Activated CD4-positive, alpha-beta memory T cell treated with anti-CD3 and anti-CD28 coated beads for 36 hours (primary cell): ENCODE results near the gene CAMK1D. TPM values are rescaled to one million over a fixed set of nuclear protein-coding genes. Genes with fewer than 3 reads are reported as not detected.
"Not testable (repeated sequence)": the region's sequence is repeated elsewhere in the genome, so short reads cannot be mapped to it uniquely, and the experiment has no call there.

ENCODE experiments used
- CTCF ChIA-PET: fragments of 350-600 bp; sonication (Branson Sonifier 250); formaldehyde crosslinking; loops from one replicate; lab custom pipeline; 2021; ENCODE audit warnings: antibody characterized with exemption, inconsistent platforms; lab: Charles Lee
- POLR2A ChIA-PET: fragments of 350-600 bp; sonication (Branson Sonifier 250); formaldehyde crosslinking; loops from one replicate; lab custom pipeline; 2021; ENCODE audit warnings: antibody characterized with exemption; lab: Charles Lee
- DNase-seq: peaks from one replicate; pipeline ENCODE4 v3.0.0-alpha.2; 2020
- H3K27ac Mint-ChIP-seq: one replicate; pipeline ENCODE4 v1.8.0; 2021; ENCODE audit warnings: mixed read lengths
- H3K27me3 Mint-ChIP-seq: one replicate; pipeline ENCODE4 v1.8.0; 2021; ENCODE audit warnings: mixed read lengths
- H3K36me3 Mint-ChIP-seq: one replicate; pipeline ENCODE4 v1.8.0; 2021; ENCODE audit warnings: mixed read lengths
- H3K4me1 Mint-ChIP-seq: one replicate; pipeline ENCODE4 v1.8.0; 2021; ENCODE audit warnings: low read depth, mixed read lengths
- H3K4me3 Mint-ChIP-seq: one replicate; pipeline ENCODE4 v1.8.0; 2021; ENCODE audit warnings: mild to moderate bottlenecking, mixed read lengths
- H3K9me3 Mint-ChIP-seq: one replicate; pipeline ENCODE4 v1.8.0; 2021; ENCODE audit warnings: mixed read lengths
- intact Hi-C: fragments of 100-400 bp; cut with micrococcal nuclease; formaldehyde crosslinking; loops from one replicate; pipeline ENCODE4 v1.15.1; 2023
- total RNA-seq, 2 experiments: library from RNA; stranded (reverse); gene quantifications; one replicate each; pipeline ENCODE4 v1.2.3, GENCODE V29; 2021

Gene CAMK1D
- total RNA-seq, 2 experiments from 2014 or later = 17.7 to 17.9 TPM

- Mint-ChIP-seq H3K36me3 (no peaks in the 10 kb centered on the region), H3K27me3 (no peaks in the 10 kb centered on the region), H3K27ac (no peak overlapping the region), H3K4me3 (no peak overlapping the region), H3K9me3 (no peaks in the 10 kb centered on the region), H3K4me1 (peaks cover 11% of the 10 kb centered on the region)
- ChIA-PET POLR2A (no interaction called here), CTCF (interaction anchor here (0.9 to 1.3 kb wide), 2 partner anchors 39 to 329 kb away, joined by 4 to 5 read pairs; no protein-coding TSS in a partner anchor)
- intact Hi-C loops = no loop called here
- no peak for DNase-seq
Observed at GRCh38 chr10:12327074-12327473, 22.3 kb upstream of the CAMK1D start.

GRCh38 chr10:12327476-12327875 lies 21.9 kb upstream of the CAMK1D start:
- Mint-ChIP-seq H3K36me3 (no peaks in the 10 kb centered on the region), H3K4me3 (no peak overlapping the region), H3K27me3 (no peaks in the 10 kb centered on the region), H3K4me1 (peaks cover 9% of the 10 kb centered on the region), H3K27ac (no peak overlapping the region), H3K9me3 (no peaks in the 10 kb centered on the region)
- no peak for DNase-seq
- intact Hi-C loops = no loop called here
- POLR2A ChIA-PET = no interaction called here
- CTCF ChIA-PET = interaction anchor here (0.6 to 1.3 kb wide), 3 partner anchors 38 to 329 kb away, joined by 4 to 5 read pairs (median 4); no protein-coding TSS in a partner anchor

GRCh38 chr10:12328312-12328711 lies 21.0 kb upstream of the CAMK1D start:
- POLR2A ChIA-PET, H3K27ac Mint-ChIP-seq, H3K4me1 Mint-ChIP-seq, H3K27me3 Mint-ChIP-seq, H3K36me3 Mint-ChIP-seq, H3K9me3 Mint-ChIP-seq, H3K4me3 Mint-ChIP-seq, CTCF ChIA-PET, intact Hi-C loops, DNase-seq: not testable (repeated sequence)

GRCh38 chr10:12332572-12333379 lies 16.6 kb upstream of the CAMK1D start:
- CTCF ChIA-PET = interaction anchor here (0.6 to 1.1 kb wide), 2 partner anchors 9 to 68 kb away, joined by 3 to 4 read pairs; no protein-coding TSS in a partner anchor
- POLR2A ChIA-PET = interaction anchor here (0.5 to 1.9 kb wide), 3 partner anchors 9 to 16 kb away, joined by 3 to 9 read pairs (median 3); partner anchors contain the start of gene CAMK1D
- DNase-seq = no peak
- intact Hi-C loops = loop anchor here (2.0 kb wide), 1 partner anchor 16 kb away; the partner anchor contains the start of gene CAMK1D
- Mint-ChIP-seq H3K27me3 (peaks cover 1% of the 10 kb centered on the region), H3K4me3 (peak overlapping the region; percentile 28), H3K27ac (no peak overlapping the region), H3K4me1 (peaks cover 18% of the 10 kb centered on the region), H3K9me3 (no peaks in the 10 kb centered on the region), H3K36me3 (no peaks in the 10 kb centered on the region)

- CTCF ChIA-PET = interaction anchor here (0.6 to 1.5 kb wide), 3 partner anchors 10 to 323 kb away, joined by 3 to 4 read pairs (median 4); no protein-coding TSS in a partner anchor
- Mint-ChIP-seq H3K4me1 (peaks cover 18% of the 10 kb centered on the region), H3K36me3 (no peaks in the 10 kb centered on the region), H3K4me3 (peak overlapping the region; percentile 28), H3K27me3 (peaks cover 1% of the 10 kb centered on the region), H3K9me3 (no peaks in the 10 kb centered on the region), H3K27ac (peak overlapping the region; percentile 60)
- DNase-seq = peak; percentile 76
- intact Hi-C loops = loop anchor here (2.0 kb wide), 1 partner anchor 15 kb away; the partner anchor contains the start of gene CAMK1D
- POLR2A ChIA-PET = interaction anchor here (0.5 to 1.9 kb wide), 4 partner anchors 10 to 310 kb away, joined by 3 to 9 read pairs (median 4); partner anchors contain the start of gene CAMK1D
Observed at GRCh38 chr10:12333380-12334185, 15.8 kb upstream of the CAMK1D start.

GRCh38 chr10:12334186-12334530 lies 15.2 kb upstream of the CAMK1D start:
- no peaks in the 10 kb centered on the region for H3K9me3 Mint-ChIP-seq
- CTCF ChIA-PET = interaction anchor here (1.5 kb wide), 1 partner anchor 322 kb away, joined by 4 read pairs; no protein-coding TSS in a partner anchor
- POLR2A ChIA-PET = interaction anchor here (1.9 kb wide), 1 partner anchor 15 kb away, joined by 9 read pairs; the partner anchor contains the start of gene CAMK1D
- peaks cover 18% of the 10 kb centered on the region for H3K4me1 Mint-ChIP-seq
- H3K27me3 Mint-ChIP-seq = peaks cover 1% of the 10 kb centered on the region
- H3K36me3 Mint-ChIP-seq = no peaks in the 10 kb centered on the region
- intact Hi-C loops = no loop called here
- DNase-seq = no peak
- H3K27ac Mint-ChIP-seq = peak overlapping the region; percentile 60
- no peak overlapping the region for H3K4me3 Mint-ChIP-seq

- DNase-seq, H3K4me3 Mint-ChIP-seq, H3K9me3 Mint-ChIP-seq, H3K27me3 Mint-ChIP-seq, H3K27ac Mint-ChIP-seq, H3K36me3 Mint-ChIP-seq, intact Hi-C loops, CTCF ChIA-PET: not testable (repeated sequence)
- peaks cover 18% of the 10 kb centered on the region for H3K4me1 Mint-ChIP-seq
- POLR2A ChIA-PET = interaction anchor here (0.6 kb wide), 1 partner anchor 178 kb away, joined by 3 read pairs; no protein-coding TSS in a partner anchor
Observed at GRCh38 chr10:12335169-12335568, 14.2 kb upstream of the CAMK1D start.

GRCh38 chr10:12337453-12338372 lies 11.6 kb upstream of the CAMK1D start:
- Mint-ChIP-seq H3K27me3 (peaks cover 1% of the 10 kb centered on the region), H3K36me3 (no peaks in the 10 kb centered on the region), H3K4me1 (peaks cover 16% of the 10 kb centered on the region), H3K9me3 (peaks cover under 1% of the 10 kb centered on the region), H3K27ac (no peak overlapping the region), H3K4me3 (no peak overlapping the region)
- no peak for DNase-seq
- CTCF ChIA-PET = interaction anchor here (0.6 to 1.1 kb wide), 2 partner anchors 123 to 319 kb away, joined by 3 to 4 read pairs; no protein-coding TSS in a partner anchor
- POLR2A ChIA-PET = no interaction called here
- intact Hi-C loops = no loop called here

- intact Hi-C loops = no loop called here
- ChIA-PET POLR2A (interaction anchor here (0.7 kb wide), 1 partner anchor 30 kb away, joined by 4 read pairs; no protein-coding TSS in a partner anchor), CTCF (interaction anchor here (0.7 kb wide), 1 partner anchor 550 kb away, joined by 3 read pairs; no protein-coding TSS in a partner anchor)
- H3K4me1 Mint-ChIP-seq = peaks cover 4% of the 10 kb centered on the region
- peaks cover 1% of the 10 kb centered on the region for H3K27me3 Mint-ChIP-seq
- peaks cover 9% of the 10 kb centered on the region for H3K9me3 Mint-ChIP-seq
- no peak for DNase-seq
- no peak overlapping the region for H3K4me3 Mint-ChIP-seq
- H3K36me3 Mint-ChIP-seq = no peaks in the 10 kb centered on the region
- no peak overlapping the region for H3K27ac Mint-ChIP-seq
Observed at GRCh38 chr10:12338981-12339380, 10.4 kb upstream of the CAMK1D start.

GRCh38 chr10:12340371-12340770 lies 9.0 kb upstream of the CAMK1D start:
- intact Hi-C loops = loop anchor here (10.0 kb wide), 1 partner anchor 296 kb away; the partner anchor contains the start of gene UPF2
- H3K4me3 Mint-ChIP-seq = no peak overlapping the region

GRCh38 chr10:12340937-12341336 lies 8.4 kb upstream of the CAMK1D start:
- Mint-ChIP-seq H3K4me3 (no peak overlapping the region), H3K36me3 (no peaks in the 10 kb centered on the region), H3K4me1 (peaks cover 4% of the 10 kb centered on the region), H3K27ac (no peak overlapping the region), H3K9me3 (peaks cover 9% of the 10 kb centered on the region), H3K27me3 (peaks cover 1% of the 10 kb centered on the region)
- intact Hi-C loops = loop anchor here (10.0 kb wide), 1 partner anchor 296 kb away; the partner anchor contains the start of gene UPF2
- DNase-seq = no peak
- POLR2A ChIA-PET = no interaction called here
- CTCF ChIA-PET = no interaction called here

More at GRCh38 chr10:12340371-12340770, 9.0 kb upstream of the CAMK1D start:
- DNase-seq = no peak
- Mint-ChIP-seq H3K4me1 (peaks cover 4% of the 10 kb centered on the region), H3K9me3 (peaks cover 9% of the 10 kb centered on the region), H3K36me3 (no peaks in the 10 kb centered on the region), H3K27ac (no peak overlapping the region), H3K27me3 (peaks cover 1% of the 10 kb centered on the region)
- ChIA-PET CTCF (no interaction called here), POLR2A (no interaction called here)
